Right lobe of liver (tissue), 4 donors: ENCODE measurements around the gene OR51B6.

ENCODE experiments used
- CTCF ChIP-seq, 4 donors: fragments of 200-600 bp in 3 of 4; fragments of 450-650 bp in 1 of 4; IDR thresholded peaks; one replicate each; pipeline versions ENCODE4 v1.5.1 to v1.8.0; 2016 to 2022; ENCODE audit warnings: antibody characterized with exemption in 4 of 4, mild to moderate bottlenecking in 2 of 4
- POLR2A ChIP-seq: fragments of 450-650 bp; IDR thresholded peaks from one replicate; pipeline ENCODE4 v1.6.1; 2017; ENCODE audit warnings: antibody characterized with exemption, mild to moderate bottlenecking
- donor health status: DM: no; HTN: no; CAD: no.
- donor health status: DM: no; HTN: no; CAD: no.
- donor health status: DM: no; HTN: yes; CAD: no.

GRCh38 chr11:5304046-5304445, 47.3 kb upstream of the OR51B6 start:
- TF ChIP-seq CTCF (IDR thresholded peaks at IDR 0.05) (no peak), POLR2A (no peak)
